Astrocyte (in vitro differentiated cells and primary cell): Measurements from ENCODE around the gene AP5S1.

Experiments used
- CTCF ChIP-seq: IDR thresholded peaks from 2 replicates; pipeline ENCODE4 v1.5.1; 2011; ENCODE audit warnings: low read depth, mild to moderate bottlenecking, inconsistent platforms, low read length, moderate library complexity; ENCODE audit not compliant: insufficient read depth
- EZH2 ChIP-seq: IDR thresholded peaks from 2 replicates; pipeline ENCODE4 v1.6.1; 2012; ENCODE audit warnings: mild to moderate bottlenecking, low read length, inconsistent platforms; ENCODE audit not compliant: insufficient read depth

GRCh38 chr20:3771552-3772058, 48.7 kb upstream of the AP5S1 start:
- TF ChIP-seq CTCF (no peak), EZH2 (no peak)
